ENCODE results near the gene SDS.

The SDS gene, protein sequence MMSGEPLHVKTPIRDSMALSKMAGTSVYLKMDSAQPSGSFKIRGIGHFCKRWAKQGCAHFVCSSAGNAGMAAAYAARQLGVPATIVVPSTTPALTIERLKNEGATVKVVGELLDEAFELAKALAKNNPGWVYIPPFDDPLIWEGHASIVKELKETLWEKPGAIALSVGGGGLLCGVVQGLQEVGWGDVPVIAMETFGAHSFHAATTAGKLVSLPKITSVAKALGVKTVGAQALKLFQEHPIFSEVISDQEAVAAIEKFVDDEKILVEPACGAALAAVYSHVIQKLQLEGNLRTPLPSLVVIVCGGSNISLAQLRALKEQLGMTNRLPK

GRCh38 chr12:113403435-113404415 lies at the start of gene SDS:
SDS (minus strand) TSS chr12:113403887; CDS start chr12:113399708, 4,179 bp downstream.
- no peak for TF ChIP-seq CTCF (IDR thresholded peaks at IDR 0.05)
- no peak for TF ChIP-seq ZFX (IDR thresholded peaks at IDR 0.05; ENCODE audit: borderline replicate concordance)
- H3K27ac ChIP-seq = no peak within 1 kb of the TSS

DNA sequence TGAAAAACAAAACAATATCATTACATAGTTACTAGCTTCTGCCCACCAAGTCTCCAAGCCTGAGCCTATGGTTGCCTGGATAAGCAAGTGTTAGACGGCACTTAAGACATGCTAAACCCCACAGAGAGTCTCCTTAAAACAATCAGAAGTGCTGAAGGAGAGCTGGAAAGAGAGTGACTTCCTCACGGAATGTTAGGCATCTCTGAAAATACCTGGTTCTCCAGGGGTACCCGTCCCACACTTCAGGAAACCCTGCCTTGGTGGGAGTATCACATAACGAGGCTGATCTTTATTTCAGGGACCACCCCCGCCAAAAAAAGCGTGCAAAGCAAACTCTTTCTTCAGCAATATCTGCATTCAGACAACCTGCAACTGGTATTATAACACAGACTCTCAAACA lies 49.6 kb upstream of the SDS start:
- H3K27ac ChIP-seq = no peak overlapping the region
- no peak for TF ChIP-seq CTCF (IDR thresholded peaks at IDR 0.05)
- no peak for TF ChIP-seq ZFX (IDR thresholded peaks at IDR 0.05; ENCODE audit: borderline replicate concordance)

GRCh38 chr12:113452458-113452857 lies 48.8 kb upstream of the SDS start:
- TF ChIP-seq CTCF (IDR thresholded peaks at IDR 0.05) = no peak
- TF ChIP-seq ZFX (IDR thresholded peaks at IDR 0.05; ENCODE audit: borderline replicate concordance) = no peak
- no peak overlapping the region for H3K27ac ChIP-seq

DNA sequence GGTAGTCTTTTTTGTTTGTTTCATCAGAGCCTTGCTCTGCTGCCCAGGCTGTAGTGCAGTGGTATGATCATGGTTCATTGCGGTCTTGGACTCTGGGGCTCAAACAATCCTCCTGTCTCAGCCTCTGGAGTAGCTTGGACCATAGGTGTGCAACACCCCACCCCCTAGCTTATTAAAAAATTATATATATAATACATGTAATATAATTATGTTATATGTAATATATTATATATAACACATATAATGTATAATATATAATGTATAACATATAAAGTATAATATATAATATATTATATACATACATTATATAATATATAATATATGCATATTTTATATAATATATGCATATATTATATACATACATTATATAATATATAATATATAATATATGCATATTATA lies 46.2 kb upstream of the SDS start:
- TF ChIP-seq CTCF (IDR thresholded peaks at IDR 0.05) (no peak), ZFX (IDR thresholded peaks at IDR 0.05; ENCODE audit: borderline replicate concordance) (no peak)
- no peak overlapping the region for H3K27ac ChIP-seq

DNA sequence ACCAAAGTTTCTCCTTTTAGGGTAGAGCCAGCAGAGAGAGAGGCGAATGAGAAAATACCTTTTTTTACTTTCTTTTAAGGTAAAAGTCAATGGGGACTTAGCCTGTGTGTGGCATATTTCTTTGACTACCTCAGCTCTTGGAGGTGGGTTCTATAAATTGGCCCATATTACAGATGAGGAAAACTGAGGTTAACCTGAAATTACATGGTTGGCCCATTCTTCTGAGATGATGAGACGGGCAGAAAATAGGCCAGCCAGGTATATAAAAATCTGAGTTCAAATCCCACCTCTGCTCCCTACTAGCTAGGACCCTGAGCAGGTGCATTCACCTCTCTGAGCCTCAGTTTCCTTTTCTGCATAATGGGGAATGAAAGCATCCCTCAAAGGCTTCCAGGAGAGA lies 45.6 kb upstream of the SDS start:
- H3K27ac ChIP-seq = no peak overlapping the region
- TF ChIP-seq ZFX (IDR thresholded peaks at IDR 0.05; ENCODE audit: borderline replicate concordance) (no peak), CTCF (IDR thresholded peaks at IDR 0.05) (no peak)

DNA sequence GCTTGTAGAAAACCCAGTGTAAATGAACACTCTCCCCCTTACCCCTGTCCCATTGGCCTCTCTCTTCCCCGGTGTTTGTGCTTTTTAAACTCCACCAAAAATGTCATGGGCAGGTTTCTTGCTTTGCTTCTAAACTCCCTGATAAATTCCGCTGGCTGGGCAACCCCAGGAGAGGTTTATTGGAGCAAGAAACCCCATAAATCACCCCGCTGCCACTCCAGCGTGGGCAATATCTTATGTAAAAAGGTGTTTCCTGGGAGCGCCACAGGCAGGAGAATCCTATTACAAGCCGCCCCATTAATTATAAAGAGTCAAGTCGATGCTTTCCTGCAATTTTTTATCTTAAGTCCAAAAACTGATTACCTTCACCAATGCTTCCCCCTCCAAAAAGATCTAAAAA lies 45.2 kb upstream of the SDS start:
- TF ChIP-seq CTCF (IDR thresholded peaks at IDR 0.05) = no peak
- TF ChIP-seq ZFX (IDR thresholded peaks at IDR 0.05; ENCODE audit: borderline replicate concordance) = no peak
- H3K27ac ChIP-seq = no peak overlapping the region

All from 22Rv1 (cell line).